NCI-H1436 treated with DMSO at 0.1 percent for 48 hours (cell line): Measurements from ENCODE around the gene RNF144B.
"Not testable (repeated sequence)": the region's sequence is repeated elsewhere in the genome, so short reads cannot be mapped to it uniquely, and the experiment has no call there.

Source experiments
- DNase-seq: peaks from one replicate; lab custom pipeline; 2025; lab: John Stamatoyannopoulos, UW

RNF144B gene

GRCh38 chr6:18445228-18445627 lies 58.1 kb downstream of the RNF144B start:
- DNase-seq = no peak

- DNase-seq = no peak
Observed at GRCh38 chr6:18446771-18447170, 59.6 kb downstream of the RNF144B start.

- no peak for DNase-seq
Observed at GRCh38 chr6:18447552-18447951, 60.4 kb downstream of the RNF144B start.

GRCh38 chr6:18451756-18452155 lies 64.6 kb downstream of the RNF144B start:
- DNase-seq = no peak

GRCh38 chr6:18454446-18454845 lies 67.3 kb downstream of the RNF144B start:
- DNase-seq = no peak

- no peak for DNase-seq
Observed at GRCh38 chr6:18457065-18457737, 70.1 kb downstream of the RNF144B start.

GRCh38 chr6:18458086-18458485 lies 70.9 kb downstream of the RNF144B start:
- DNase-seq = not testable (repeated sequence)

- no peak for DNase-seq
Observed at GRCh38 chr6:18463429-18463828, 76.3 kb downstream of the RNF144B start.

GRCh38 chr6:18464176-18464575 lies 77.0 kb downstream of the RNF144B start:
- no peak for DNase-seq

GRCh38 chr6:18465410-18466154 lies 78.4 kb downstream of the RNF144B start:
- no peak for DNase-seq

- DNase-seq = no peak
Observed at GRCh38 chr6:18467741-18468502, 80.8 kb downstream of the RNF144B start.

- DNase-seq = no peak
Observed at GRCh38 chr6:18468503-18468843, 81.3 kb downstream of the RNF144B start.

- no peak for DNase-seq
Observed at GRCh38 chr6:18469536-18469935, 82.4 kb downstream of the RNF144B start.

GRCh38 chr6:18471232-18471964 lies 84.2 kb downstream of the RNF144B start:
- DNase-seq = no peak

- DNase-seq = no peak
Observed at GRCh38 chr6:18472941-18473340, 85.8 kb downstream of the RNF144B start.

GRCh38 chr6:18473755-18474154 lies 86.6 kb downstream of the RNF144B start:
- no peak for DNase-seq

- DNase-seq = no peak
Observed at GRCh38 chr6:18477301-18477941, 90.3 kb downstream of the RNF144B start.

- no peak for DNase-seq
Observed at GRCh38 chr6:18478610-18479009, 91.5 kb downstream of the RNF144B start.

- DNase-seq = no peak
Observed at GRCh38 chr6:18481870-18482269, 94.7 kb downstream of the RNF144B start.

- no peak for DNase-seq
Observed at GRCh38 chr6:18485660-18486435, 98.7 kb downstream of the RNF144B start.

- no peak for DNase-seq
Observed at GRCh38 chr6:18488004-18488403, 100.9 kb downstream of the RNF144B start.
